Omental fat pad (tissue), 4 donors: ENCODE measurements around the gene POMGNT1. TPM values are rescaled to one million over a fixed set of nuclear protein-coding genes. Genes with fewer than 3 reads are reported as not detected.
"Not testable (repeated sequence)": the region's sequence is repeated elsewhere in the genome, so short reads cannot be mapped to it uniquely, and the experiment has no call there.

ENCODE experiments used
- ATAC-seq: fragments of 150-250 bp; one replicate; pipeline ENCODE4 v1.9.1; 2016; ENCODE audit warnings: mild to moderate bottlenecking, moderate library complexity; ENCODE audit not compliant: low FRiP score
- DNase-seq: peaks from one replicate; pipeline ENCODE4 v3.0.0-alpha.2; 2019; ENCODE audit warnings: low spot score
- total RNA-seq, 4 donors: library from RNA; depleted of rRNA; stranded (reverse); fragments of >200 nt; gene quantifications; one replicate each; pipeline ENCODE4 v1.1.0, GENCODE V29; 2016
- TF ChIP-seq, protein P1 (sequence below), 3 donors: fragments of 450-650 bp; IDR thresholded peaks; one replicate each; pipeline ENCODE4 v1.5.1; 2016 to 2017; ENCODE audit warnings: antibody characterized with exemption in 3 of 3, mild to moderate bottlenecking in 3 of 3, moderate library complexity in 2 of 3

Gene POMGNT1
- total RNA-seq, 4 donors from 2014 or later: 27.4 to 46.5 (median 38.3) TPM

DNA sequence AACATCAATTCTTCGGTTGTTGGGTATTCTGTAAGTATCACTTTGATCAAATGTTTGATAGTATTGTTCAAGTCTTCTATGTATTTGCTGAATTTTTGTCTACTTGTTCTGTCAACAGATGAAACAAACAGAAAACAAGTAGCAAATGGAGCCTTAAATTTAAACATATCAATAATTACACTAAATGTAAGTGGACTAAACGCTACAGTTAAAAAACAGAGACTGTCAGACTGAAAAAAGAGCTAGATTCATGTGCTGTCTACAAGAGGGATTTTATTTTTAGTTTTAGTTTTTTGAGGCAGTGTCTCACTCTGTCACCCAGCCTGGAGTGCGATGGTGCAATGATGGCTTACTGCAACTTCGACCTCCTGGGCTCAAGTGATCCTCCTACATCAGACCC, 38.6 kb upstream of the POMGNT1 start:
- DNase-seq: no peak
- TF ChIP-seq, protein P1, sequence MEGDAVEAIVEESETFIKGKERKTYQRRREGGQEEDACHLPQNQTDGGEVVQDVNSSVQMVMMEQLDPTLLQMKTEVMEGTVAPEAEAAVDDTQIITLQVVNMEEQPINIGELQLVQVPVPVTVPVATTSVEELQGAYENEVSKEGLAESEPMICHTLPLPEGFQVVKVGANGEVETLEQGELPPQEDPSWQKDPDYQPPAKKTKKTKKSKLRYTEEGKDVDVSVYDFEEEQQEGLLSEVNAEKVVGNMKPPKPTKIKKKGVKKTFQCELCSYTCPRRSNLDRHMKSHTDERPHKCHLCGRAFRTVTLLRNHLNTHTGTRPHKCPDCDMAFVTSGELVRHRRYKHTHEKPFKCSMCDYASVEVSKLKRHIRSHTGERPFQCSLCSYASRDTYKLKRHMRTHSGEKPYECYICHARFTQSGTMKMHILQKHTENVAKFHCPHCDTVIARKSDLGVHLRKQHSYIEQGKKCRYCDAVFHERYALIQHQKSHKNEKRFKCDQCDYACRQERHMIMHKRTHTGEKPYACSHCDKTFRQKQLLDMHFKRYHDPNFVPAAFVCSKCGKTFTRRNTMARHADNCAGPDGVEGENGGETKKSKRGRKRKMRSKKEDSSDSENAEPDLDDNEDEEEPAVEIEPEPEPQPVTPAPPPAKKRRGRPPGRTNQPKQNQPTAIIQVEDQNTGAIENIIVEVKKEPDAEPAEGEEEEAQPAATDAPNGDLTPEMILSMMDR (IDR thresholded peaks at IDR 0.05): no peak
- no peak for ATAC-seq

DNA sequence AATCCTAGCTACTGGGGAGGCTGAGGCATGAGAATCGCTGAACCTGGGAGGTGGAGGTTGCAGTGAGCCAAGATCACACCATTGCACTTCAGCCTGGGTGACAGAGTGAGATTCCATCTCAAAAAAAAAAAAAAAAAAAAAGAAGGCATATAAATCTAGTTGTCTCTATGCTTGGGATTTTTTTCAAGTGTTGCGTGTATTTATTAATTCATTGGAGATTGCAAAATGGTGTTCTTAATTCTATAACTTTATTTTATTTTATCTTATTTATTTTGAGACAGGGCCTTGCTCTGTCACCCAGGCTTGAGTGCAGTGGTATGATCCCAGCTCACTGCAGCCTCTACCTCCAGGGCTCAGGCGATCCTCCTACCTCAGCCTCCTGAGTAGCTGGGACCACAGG, 33.0 kb upstream of the POMGNT1 start:
- ATAC-seq, DNase-seq: not testable (repeated sequence)

DNA sequence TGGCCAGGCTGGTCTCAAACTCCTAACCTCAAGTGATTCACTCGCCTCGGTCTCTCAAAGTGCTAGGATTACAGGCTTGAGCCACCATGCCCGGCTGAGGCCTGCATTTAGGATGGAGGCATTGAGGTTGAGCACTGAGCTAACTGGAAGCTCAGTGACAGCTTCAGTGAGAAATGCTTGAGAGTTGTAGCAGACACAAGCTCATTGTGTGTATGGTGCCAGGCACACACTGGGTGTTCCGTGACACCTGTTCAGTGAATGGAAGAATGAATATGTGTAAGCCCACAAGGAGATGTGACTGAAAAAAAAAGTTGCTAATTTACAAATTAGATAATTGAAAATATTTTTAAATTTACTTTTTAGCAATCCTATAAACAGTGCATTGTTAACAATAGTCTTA, 26.7 kb upstream of the POMGNT1 start:
- TF ChIP-seq, protein P1 (IDR thresholded peaks at IDR 0.05): no peak
- DNase-seq: no peak
- ATAC-seq: no peak

DNA sequence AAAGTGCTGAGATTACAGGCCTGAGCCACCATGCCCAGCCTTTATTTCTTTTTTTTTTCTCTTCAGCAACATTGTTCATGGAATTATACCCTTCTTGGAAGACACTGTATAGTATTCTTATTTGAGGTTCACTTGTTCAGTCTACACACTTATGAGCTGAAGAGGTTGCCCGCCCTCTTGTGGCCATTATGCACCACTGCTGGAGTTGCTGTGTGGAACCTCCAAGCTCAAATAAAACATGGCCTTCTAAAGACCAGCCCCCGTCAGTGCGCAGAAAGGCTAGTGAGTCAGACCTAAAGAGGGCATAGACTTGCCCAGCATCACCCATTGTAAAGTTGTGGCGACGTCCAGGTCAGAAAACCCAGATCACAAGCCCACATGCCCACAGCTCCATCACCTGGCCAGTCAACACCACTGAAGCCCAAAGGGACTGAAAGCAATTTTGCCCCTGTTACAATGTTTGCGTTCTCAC, 25.3 kb upstream of the POMGNT1 start:
- ATAC-seq (peak; percentile 77), DNase-seq (peak; percentile 32)
- TF ChIP-seq, protein P1 (IDR thresholded peaks at IDR 0.05): peak in 1 of 3 donors; percentile 60

DNA sequence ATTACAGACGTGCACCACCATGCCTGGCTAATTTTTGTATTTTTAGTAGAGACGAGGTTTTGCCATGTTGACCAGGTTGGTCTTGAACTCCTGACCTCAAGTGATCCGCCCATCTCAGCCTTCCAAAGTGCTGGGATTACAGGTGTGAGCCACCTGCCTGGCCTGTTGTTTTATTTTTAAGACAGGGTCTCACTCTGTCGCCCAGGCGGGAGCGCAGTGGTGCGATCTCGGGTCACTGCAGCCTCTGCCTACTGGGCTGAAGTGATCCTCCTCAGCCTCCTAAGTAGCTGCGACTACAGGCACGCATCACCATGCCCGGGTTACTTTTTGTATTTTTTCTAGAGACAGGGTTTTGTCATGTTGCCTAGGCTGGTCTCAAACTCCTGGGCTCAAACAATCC, 24.8 kb upstream of the POMGNT1 start:
- not testable (repeated sequence) for DNase-seq, ATAC-seq

DNA sequence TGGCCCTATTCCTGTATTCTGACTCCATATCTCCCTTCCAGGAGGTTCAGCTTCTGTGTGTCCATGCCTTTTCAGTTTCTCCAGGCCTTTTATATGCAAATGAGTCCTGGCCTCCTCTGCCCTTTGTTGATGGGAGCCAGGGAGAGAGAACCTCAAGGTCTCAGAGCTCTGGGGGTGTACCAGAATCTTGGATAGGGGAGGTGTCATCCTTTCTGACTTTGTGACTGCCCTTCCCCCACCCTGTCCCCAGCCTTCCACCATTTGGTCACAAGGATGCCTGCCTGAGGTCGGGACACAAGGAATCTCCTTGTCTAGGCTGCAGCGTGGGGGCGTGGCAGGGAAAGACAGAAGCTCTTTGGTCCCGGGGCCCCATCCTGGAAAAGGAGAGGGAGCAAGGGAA, 23.5 kb upstream of the POMGNT1 start:
- TF ChIP-seq, protein P1 (IDR thresholded peaks at IDR 0.05): no peak
- DNase-seq: no peak
- ATAC-seq: no peak

DNA sequence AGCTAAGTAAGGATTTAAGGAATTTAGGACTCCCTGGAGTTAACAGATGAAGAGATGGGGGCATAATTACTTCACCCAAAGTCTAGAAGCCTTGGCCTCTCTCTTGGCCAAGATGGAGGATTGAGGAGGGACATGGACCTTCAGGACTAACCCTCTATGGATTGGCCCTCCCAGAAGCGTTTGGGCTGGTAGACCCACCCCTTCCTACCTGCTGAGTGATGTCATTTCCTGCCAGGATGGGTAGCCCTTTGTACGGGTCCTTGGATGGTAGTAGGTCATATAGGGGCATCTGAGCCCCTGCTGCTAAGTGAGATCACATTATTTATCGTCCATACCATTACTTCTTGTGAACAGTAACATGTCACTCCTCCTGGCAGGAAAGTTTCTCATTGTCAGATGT, 22.6 kb upstream of the POMGNT1 start:
- TF ChIP-seq, protein P1 (IDR thresholded peaks at IDR 0.05): no peak
- DNase-seq: no peak
- no peak for ATAC-seq

DNA sequence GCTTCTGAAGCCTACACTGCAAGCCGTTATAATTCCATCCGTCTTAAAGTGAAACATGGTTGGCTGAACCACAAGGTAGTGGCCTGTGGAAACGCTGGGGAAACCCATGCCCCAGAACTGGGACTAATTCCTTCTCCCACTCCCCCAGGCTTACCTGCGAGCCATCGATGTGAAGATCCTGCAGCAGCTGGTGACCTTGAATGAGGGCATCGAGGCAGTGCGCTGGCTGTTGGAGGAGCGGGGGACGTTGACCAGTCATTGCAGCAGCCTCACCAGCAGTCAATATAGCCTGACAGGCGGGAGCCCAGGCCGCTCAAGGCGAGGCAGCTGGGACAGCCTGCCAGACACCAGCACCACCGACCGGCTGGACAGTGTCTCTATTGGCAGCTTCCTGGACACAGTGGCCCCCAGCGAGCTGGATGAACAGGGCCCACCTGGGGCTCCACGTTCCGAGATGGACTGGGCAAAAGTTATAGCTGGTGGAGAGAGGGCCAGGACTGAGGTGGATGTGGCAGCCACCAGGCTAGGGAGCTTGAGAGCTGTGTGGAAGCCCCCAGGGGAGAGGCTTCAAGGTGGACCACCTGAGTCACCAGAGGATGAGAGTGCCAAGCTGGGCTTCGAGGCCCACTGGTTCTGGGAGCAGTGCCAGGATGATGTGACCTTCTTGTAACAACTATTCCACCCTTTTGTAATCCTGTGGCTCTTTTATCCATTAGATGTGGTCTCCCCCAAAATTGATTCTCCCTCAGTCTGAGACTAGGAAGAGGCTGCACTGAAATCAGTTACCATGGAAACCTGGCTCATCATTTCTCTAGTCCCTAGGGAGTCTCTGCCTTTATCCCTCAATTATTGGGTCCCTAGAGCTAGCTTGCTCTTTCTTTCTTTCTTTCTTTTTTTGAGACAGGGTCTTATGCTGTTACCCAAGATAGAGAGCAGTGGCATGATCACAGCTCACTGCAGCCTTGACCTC, 21.6 kb upstream of the POMGNT1 start:
- ATAC-seq: no peak
- TF ChIP-seq, protein P1 (IDR thresholded peaks at IDR 0.05): no peak
- no peak for DNase-seq
